ENCODE results near the gene ADCY2.
A peak's percentile ranks its signal among the peaks of the same experiment; 100 is the strongest.

DNA sequence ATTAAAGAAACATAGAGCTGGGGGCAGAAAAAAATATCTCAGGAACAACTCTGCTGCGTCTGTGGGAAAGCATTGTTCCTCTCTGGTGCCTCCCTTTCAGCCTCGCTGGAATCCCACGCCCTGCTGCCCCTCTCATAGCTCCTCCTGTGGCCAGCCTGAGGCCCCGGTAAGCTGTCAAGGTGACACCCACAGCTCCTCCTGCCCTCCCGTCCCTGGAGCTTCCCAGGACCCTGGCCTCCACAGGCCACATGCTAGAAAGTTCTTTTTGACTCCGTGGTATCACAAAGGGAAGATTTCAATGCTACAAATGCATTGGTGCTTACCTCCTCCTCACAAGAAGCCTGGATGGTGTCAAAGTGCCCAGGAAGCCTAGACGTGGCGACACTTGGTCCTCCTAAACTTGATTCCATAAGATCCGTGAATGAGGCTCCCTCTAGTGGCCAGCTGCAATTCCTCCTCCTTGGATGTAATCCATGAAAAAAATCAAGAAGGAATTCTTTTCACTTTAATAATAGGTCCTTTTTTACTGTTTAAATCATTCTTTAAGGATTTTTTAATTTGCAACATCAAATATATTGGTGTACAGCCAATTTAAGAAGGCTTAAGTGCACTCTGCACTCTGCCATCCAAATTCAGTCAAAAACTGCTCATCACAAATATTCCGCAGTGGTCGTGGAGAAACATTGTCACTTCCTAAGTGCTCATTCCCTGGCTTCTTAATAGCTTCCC, 350.1 kb downstream of the ADCY2 start:
- no peak for TF ChIP-seq DDX20 (tag; IDR thresholded peaks at IDR 0.05; ENCODE audit: low read depth)
- TF ChIP-seq ZNF263 (CRISPR knock-in tag; IDR thresholded peaks at IDR 0.05; ENCODE audit: borderline replicate concordance) = no peak
- TF ChIP-seq FOXJ3 (CRISPR knock-in tag; IDR thresholded peaks at IDR 0.05) = no peak
- no peak for TF ChIP-seq NR2C1 (IDR thresholded peaks at IDR 0.05)
- no peak for TF ChIP-seq NR2C1 (tag; IDR thresholded peaks at IDR 0.05)
- TF ChIP-seq PYGO2 (tag; IDR thresholded peaks at IDR 0.05) = no peak
- TF ChIP-seq SIX5 (IDR thresholded peaks at IDR 0.05; ENCODE audit: borderline replicate concordance in 1 of 2, insufficient read depth in 1 of 2, low read depth in 1 of 2, low read length in 2 of 2) = no peak
- no peak for TF ChIP-seq PRMT5 (CRISPR knock-in tag; IDR thresholded peaks at IDR 0.05)
- TF ChIP-seq, protein P1, sequence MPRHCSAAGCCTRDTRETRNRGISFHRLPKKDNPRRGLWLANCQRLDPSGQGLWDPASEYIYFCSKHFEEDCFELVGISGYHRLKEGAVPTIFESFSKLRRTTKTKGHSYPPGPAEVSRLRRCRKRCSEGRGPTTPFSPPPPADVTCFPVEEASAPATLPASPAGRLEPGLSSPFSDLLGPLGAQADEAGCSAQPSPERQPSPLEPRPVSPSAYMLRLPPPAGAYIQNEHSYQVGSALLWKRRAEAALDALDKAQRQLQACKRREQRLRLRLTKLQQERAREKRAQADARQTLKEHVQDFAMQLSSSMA (CRISPR knock-in tag; IDR thresholded peaks at IDR 0.05) = no peak
- no peak for TF ChIP-seq CREB1 (IDR thresholded peaks at IDR 0.05)
- TF ChIP-seq CREB1 (CRISPR knock-in tag; IDR thresholded peaks at IDR 0.05) = no peak
- TF ChIP-seq NELFE (IDR thresholded peaks at IDR 0.05; ENCODE audit: insufficient read depth, insufficient read length) = no peak
- TF ChIP-seq, protein P2, sequence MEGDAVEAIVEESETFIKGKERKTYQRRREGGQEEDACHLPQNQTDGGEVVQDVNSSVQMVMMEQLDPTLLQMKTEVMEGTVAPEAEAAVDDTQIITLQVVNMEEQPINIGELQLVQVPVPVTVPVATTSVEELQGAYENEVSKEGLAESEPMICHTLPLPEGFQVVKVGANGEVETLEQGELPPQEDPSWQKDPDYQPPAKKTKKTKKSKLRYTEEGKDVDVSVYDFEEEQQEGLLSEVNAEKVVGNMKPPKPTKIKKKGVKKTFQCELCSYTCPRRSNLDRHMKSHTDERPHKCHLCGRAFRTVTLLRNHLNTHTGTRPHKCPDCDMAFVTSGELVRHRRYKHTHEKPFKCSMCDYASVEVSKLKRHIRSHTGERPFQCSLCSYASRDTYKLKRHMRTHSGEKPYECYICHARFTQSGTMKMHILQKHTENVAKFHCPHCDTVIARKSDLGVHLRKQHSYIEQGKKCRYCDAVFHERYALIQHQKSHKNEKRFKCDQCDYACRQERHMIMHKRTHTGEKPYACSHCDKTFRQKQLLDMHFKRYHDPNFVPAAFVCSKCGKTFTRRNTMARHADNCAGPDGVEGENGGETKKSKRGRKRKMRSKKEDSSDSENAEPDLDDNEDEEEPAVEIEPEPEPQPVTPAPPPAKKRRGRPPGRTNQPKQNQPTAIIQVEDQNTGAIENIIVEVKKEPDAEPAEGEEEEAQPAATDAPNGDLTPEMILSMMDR (IDR thresholded peaks at IDR 0.05 in 2 of 3, conservative IDR thresholded peaks at IDR 0.05 in 1 of 3; ENCODE audit: insufficient read depth in 2 of 3, low read depth in 1 of 3, low read length in 3 of 3) = peak; percentile 72 to 90 (median 87)
- TF ChIP-seq RAD51 (IDR thresholded peaks at IDR 0.05; ENCODE audit: borderline replicate concordance, low read depth) = no peak
- no peak for TF ChIP-seq FOS (IDR thresholded peaks at IDR 0.05; ENCODE audit: extremely low read depth, insufficient read length)

All from K562 (cell line).